ENCODE measurements around the gene GUF1.

GUF1 gene, protein sequence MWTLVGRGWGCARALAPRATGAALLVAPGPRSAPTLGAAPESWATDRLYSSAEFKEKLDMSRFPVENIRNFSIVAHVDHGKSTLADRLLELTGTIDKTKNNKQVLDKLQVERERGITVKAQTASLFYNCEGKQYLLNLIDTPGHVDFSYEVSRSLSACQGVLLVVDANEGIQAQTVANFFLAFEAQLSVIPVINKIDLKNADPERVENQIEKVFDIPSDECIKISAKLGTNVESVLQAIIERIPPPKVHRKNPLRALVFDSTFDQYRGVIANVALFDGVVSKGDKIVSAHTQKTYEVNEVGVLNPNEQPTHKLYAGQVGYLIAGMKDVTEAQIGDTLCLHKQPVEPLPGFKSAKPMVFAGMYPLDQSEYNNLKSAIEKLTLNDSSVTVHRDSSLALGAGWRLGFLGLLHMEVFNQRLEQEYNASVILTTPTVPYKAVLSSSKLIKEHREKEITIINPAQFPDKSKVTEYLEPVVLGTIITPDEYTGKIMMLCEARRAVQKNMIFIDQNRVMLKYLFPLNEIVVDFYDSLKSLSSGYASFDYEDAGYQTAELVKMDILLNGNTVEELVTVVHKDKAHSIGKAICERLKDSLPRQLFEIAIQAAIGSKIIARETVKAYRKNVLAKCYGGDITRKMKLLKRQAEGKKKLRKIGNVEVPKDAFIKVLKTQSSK

GRCh38 chr4:44678094-44679041 is at the start of gene GUF1:
Gene GUF1, plus strand, starts transcription at chr4:44678420. Its CDS starts 203 bp downstream, at chr4:44678623.
- peak; percentile 83 for DNase-seq (ENCODE audit: low read depth)

- DNase-seq (ENCODE audit: low read depth) = peak; percentile 25
These were observed 48.8 kb upstream of the GUF1 start for GRCh38 chr4:44629280-44629866.

DNA sequence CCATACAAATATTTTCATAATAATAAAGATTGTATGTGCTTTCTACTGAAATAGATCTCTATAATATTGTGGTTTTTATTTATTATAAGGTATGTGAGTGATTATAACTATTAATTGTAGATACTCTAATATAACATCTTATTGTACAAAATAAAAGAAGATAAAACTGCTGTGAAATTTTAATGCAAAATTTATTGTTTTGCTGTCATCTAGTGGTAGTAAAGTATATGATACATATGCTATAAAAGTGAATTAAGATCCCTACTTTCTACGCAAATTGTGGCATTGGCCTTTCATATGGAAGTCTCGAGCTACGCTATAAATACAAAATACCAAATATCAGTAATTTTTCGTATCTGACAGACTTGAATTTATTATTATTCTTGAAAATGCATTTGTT is 46.1 kb upstream of the GUF1 start:
- no peak for DNase-seq (ENCODE audit: low read depth)

- DNase-seq (ENCODE audit: low read depth) = no peak
These were observed 45.5 kb upstream of the GUF1 start for GRCh38 chr4:44632733-44633132.

- no peak for DNase-seq (ENCODE audit: low read depth)
These were observed 40.1 kb upstream of the GUF1 start for GRCh38 chr4:44638091-44638490.

DNA sequence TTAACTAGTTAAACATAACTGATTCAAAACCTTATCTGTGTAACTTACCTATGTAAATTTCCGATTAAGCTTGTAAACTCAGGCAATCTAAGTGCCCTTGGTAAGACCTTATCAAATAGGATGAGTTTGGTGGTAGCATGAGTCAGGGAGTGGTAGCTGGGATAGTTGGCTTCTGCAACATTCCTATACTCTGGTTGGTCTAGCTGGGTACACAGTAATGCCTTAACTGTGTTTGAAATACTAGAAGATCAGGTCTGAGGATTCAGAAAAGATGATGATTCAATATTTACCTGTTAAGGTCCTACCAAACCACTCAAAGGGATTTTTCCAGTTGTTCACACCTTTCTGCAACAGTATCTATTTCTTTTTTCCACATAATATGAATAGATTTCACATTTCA is 32.1 kb upstream of the GUF1 start:
- no peak for DNase-seq (ENCODE audit: low read depth)

- no peak for DNase-seq (ENCODE audit: low read depth)
These were observed 26.8 kb upstream of the GUF1 start, which contains the start of gene YIPF7 for GRCh38 chr4:44651425-44651824. Gene YIPF7, minus strand, starts transcription at chr4:44651625. Its CDS starts 1,525 bp downstream, at chr4:44650100.

DNA sequence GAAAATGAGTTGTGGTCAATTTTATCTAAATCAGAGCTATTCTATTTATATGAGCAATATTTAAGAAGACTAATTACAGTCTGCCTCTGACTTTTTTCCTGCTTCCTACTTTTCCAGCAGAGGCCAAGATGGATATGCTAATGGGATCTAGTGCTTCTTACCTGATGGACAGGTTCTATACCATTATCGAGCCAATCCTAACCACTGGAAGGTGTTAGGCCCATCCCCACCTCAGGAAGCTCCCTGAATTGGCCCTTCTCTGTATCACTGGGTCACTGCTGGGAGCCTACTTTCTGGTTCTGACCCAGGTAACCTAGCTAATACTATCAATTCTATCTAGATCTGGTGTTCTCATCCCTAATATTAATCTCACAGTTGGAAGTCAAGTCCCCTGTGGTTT is 26.2 kb upstream of the GUF1 start:
- DNase-seq (ENCODE audit: low read depth) = no peak

GRCh38 chr4:44660396-44660795 is 17.8 kb upstream of the GUF1 start:
- no peak for DNase-seq (ENCODE audit: low read depth)

- DNase-seq (ENCODE audit: low read depth) = no peak
These were observed 16.1 kb upstream of the GUF1 start for GRCh38 chr4:44661940-44662622.

DNA sequence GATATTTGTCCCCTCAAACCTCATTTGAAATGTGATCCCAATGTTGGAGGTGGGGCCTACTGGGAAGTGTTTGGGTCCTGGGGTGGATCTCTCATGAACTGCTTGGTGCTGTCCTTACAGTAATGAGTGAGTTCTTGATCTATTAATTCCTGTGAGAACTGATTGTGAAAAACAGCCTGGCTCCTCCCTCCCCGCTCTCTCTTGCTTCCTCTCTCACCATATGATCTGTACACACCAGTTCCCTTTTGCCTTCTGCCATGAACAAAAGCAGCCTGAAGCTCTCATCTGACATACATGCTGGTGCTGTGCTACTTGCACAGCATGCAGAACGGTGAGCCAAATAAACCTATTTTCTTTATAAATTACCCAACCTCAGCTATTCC is 15.6 kb upstream of the GUF1 start:
- no peak for DNase-seq (ENCODE audit: low read depth)

GRCh38 chr4:44663539-44664263 is 14.5 kb upstream of the GUF1 start:
- no peak for DNase-seq (ENCODE audit: low read depth)

DNA sequence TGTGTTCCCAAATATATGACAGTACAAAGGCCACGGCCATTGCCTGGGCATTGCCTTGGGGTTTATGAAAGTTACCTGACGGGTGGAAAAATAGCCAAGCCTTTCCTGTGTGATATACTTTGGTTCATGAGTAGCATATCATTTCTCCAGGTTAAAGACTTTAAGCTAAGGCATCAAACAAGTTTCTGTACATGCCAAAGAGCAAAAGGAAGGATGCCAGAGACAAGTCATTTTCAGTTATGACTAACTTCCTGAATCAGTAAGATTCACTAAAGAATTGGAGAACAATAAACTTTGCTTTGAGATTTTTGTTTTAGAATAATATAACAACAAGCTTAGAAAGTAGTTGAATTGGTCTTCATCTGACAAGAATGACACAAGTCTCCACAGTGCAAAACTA is 9.7 kb upstream of the GUF1 start:
- DNase-seq (ENCODE audit: low read depth) = no peak

DNA sequence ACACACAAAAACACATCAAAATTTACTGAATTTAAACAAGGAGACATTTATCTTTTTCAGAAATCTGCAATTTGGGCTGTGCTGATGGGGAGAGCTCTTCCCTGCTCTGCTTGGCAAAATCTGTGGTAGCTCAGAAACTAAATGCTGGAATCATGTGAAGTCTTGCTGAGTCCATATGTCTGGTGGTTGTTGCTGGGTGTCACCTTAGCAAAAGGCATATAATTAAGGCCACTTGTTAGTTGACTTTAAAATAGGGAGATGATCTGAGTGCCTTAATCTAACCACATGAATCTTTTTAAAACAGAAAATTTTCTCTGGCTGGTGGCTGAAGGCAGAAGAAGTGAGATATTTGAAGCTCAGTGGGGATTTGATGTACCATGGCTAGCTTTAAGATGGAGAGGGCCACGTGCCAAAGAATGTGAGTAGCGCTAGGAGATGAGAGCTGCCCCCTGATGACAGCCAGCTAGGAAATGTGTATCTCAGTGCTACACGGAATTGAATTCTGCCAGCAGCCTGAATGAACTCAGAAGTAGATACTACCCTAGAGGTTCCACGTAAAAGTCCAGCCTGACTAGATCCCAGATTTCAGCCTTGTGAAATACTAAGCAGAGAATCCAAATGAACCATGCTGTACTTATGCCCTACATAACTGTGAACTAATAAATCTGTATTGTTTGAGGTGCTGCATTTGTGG is 7.6 kb upstream of the GUF1 start:
- DNase-seq (ENCODE audit: low read depth) = no peak

DNA sequence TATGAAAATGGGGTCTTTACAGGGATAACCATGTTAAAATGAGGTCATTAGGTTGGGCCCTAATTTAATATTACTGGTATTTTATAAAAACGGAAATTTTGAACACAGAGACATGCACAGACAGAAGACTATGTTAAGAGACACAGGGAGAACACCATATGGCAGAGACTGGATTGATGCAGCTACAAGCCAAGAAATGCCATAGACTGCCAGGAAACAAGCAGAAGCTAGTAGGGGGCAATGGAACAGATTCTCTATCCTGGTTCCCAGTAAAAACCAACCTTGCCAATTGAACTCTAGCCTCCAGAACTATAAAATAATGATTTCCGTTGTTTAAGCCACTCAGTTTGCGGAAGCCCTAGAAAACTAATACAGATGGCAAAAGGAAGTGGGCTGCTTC is 6.6 kb upstream of the GUF1 start:
- no peak for DNase-seq (ENCODE audit: low read depth)

- DNase-seq (ENCODE audit: low read depth) = no peak
These were observed 3.7 kb upstream of the GUF1 start for GRCh38 chr4:44674471-44674870.

- DNase-seq (ENCODE audit: low read depth) = no peak
These were observed 2.9 kb upstream of the GUF1 start for GRCh38 chr4:44675366-44675765.

GRCh38 chr4:44679060-44679459 is 840 bp downstream of the GUF1 start:
- no peak for DNase-seq (ENCODE audit: low read depth)

GRCh38 chr4:44684648-44685047 is 6.4 kb downstream of the GUF1 start:
- no peak for DNase-seq (ENCODE audit: low read depth)

- no peak for DNase-seq (ENCODE audit: low read depth)
These were observed 22.2 kb downstream of the GUF1 start for GRCh38 chr4:44700427-44700826.

Data from stromal cell of bone marrow (primary cell).